HFFc6 (cell line): ENCODE data around the gene EPHA2. TPM values are rescaled to one million over a fixed set of nuclear protein-coding genes. Genes with fewer than 3 reads are reported as not detected.
"Not testable (repeated sequence)": the region's sequence is repeated elsewhere in the genome, so short reads cannot be mapped to it uniquely, and the experiment has no call there.

Experiments
- DNase-seq: peaks from one replicate; pipeline ENCODE4 v3.0.0-alpha.2; 2018
- H3K27ac Mint-ChIP-seq: 2 replicates; pipeline ENCODE4 v1.8.0; 2020; ENCODE audit warnings: mild to moderate bottlenecking, mixed read lengths
- H3K27me3 Mint-ChIP-seq: 2 replicates; pipeline ENCODE4 v1.8.0; 2021; ENCODE audit warnings: mild to moderate bottlenecking, moderate library complexity, mixed read lengths; ENCODE audit not compliant: insufficient read depth
- H3K36me3 Mint-ChIP-seq: 2 replicates; pipeline ENCODE4 v1.8.0; 2021; ENCODE audit warnings: low read depth, mixed read lengths
- H3K4me1 Mint-ChIP-seq: 2 replicates; pipeline ENCODE4 v1.8.0; 2020; ENCODE audit warnings: low read depth, mixed read lengths
- H3K4me3 Mint-ChIP-seq: 2 replicates; pipeline ENCODE4 v1.8.0; 2020; ENCODE audit warnings: mild to moderate bottlenecking, moderate library complexity, mixed read lengths
- H3K9me3 Mint-ChIP-seq: 2 replicates; pipeline ENCODE4 v1.8.0; 2020; ENCODE audit warnings: mild to moderate bottlenecking, mixed read lengths
- total RNA-seq, 6 experiments: library from RNA; stranded (reverse); fragmentation: NEBNext Ultra II Directional; extraction: Animal tissue kit (Norgen Biotek cat#: 25700); gene quantifications; 2 replicates in 1 of 6; 3 replicates in 5 of 6; pipeline ENCODE4 v1.2.3, GENCODE V29; 2021
- TF ChIP-seq, protein P1 (sequence below): fragments of 200-600 bp; sonication (generic); IDR thresholded peaks from 2 replicates; pipeline ENCODE4 v1.5.0; 2021; ENCODE audit warnings: antibody characterized with exemption, mild to moderate bottlenecking

Gene EPHA2
- total RNA-seq, 6 experiments from 2014 or later = 77.3 to 106 (median 81.2) TPM

DNA sequence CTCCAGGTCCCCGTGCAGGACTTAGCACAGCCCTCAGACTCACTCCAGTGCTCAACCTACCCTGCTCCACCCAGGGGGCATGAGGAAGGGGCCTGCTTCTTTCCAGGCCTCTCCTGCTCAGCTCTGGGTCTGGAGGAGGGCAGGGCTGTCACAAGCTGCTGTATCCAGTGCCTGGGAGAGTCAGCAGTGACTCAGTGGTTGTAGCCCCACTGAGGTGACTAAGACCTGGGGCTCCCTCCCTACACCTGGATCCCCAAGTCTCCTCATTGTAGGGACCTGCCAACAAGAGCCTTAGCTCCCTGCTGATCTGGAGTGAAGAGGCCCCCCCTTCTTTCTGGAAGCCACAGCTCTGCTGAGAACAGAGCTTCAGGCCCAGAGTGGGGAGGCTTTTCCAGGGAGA, 46.3 kb downstream of the EPHA2 start:
- H3K9me3 Mint-ChIP-seq = peaks cover 16% of the 10 kb centered on the region

DNA sequence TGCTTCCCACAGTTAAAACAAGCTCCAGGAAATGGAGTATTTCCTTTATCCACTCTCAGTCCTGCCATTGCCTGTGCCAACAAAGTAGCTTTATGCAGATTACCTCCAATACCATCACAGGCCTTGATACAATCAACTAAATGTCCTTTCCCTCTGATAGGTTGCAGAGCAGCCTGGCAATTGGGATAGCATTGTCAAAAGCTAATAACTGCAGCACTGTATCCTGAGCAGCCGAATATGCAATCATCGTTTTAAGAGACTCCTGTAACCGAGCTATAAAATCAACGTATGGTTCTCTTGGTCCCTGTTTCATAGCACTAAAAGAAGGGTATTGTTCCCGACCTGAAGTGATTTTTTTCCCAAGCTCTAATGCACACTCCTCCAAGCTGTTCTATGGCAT, 48.8 kb downstream of the EPHA2 start:
- H3K4me3 Mint-ChIP-seq, H3K4me1 Mint-ChIP-seq, DNase-seq, H3K27ac Mint-ChIP-seq: not testable (repeated sequence)
- Mint-ChIP-seq H3K36me3 (peaks cover 17% of the 10 kb centered on the region), H3K27me3 (peaks cover 13% of the 10 kb centered on the region), H3K9me3 (peaks cover 24% of the 10 kb centered on the region)

More for the DNA sequence above, 46.3 kb downstream of the EPHA2 start:
- 0 out of 2 replicates have a peak, but pooled peaks cover 2% of the 10 kb centered on the region for H3K27me3 Mint-ChIP-seq
- DNase-seq = no peak
- H3K4me3 Mint-ChIP-seq = no peak overlapping the region
- H3K36me3 Mint-ChIP-seq = peaks cover 13% of the 10 kb centered on the region
- TF ChIP-seq, protein P1, sequence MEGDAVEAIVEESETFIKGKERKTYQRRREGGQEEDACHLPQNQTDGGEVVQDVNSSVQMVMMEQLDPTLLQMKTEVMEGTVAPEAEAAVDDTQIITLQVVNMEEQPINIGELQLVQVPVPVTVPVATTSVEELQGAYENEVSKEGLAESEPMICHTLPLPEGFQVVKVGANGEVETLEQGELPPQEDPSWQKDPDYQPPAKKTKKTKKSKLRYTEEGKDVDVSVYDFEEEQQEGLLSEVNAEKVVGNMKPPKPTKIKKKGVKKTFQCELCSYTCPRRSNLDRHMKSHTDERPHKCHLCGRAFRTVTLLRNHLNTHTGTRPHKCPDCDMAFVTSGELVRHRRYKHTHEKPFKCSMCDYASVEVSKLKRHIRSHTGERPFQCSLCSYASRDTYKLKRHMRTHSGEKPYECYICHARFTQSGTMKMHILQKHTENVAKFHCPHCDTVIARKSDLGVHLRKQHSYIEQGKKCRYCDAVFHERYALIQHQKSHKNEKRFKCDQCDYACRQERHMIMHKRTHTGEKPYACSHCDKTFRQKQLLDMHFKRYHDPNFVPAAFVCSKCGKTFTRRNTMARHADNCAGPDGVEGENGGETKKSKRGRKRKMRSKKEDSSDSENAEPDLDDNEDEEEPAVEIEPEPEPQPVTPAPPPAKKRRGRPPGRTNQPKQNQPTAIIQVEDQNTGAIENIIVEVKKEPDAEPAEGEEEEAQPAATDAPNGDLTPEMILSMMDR = no peak
- H3K27ac Mint-ChIP-seq = no peak overlapping the region
- H3K4me1 Mint-ChIP-seq = peaks cover 16% of the 10 kb centered on the region

- TF ChIP-seq, protein P1 = no peak
- Mint-ChIP-seq H3K9me3 (peaks cover 12% of the 10 kb centered on the region), H3K36me3 (0 out of 2 replicates have a peak, but pooled peaks cover 4% of the 10 kb centered on the region), H3K4me1 (peaks cover 13% of the 10 kb centered on the region), H3K27ac (no peak overlapping the region), H3K27me3 (peaks cover 14% of the 10 kb centered on the region), H3K4me3 (no peak overlapping the region)
- DNase-seq = no peak
These were observed 54.2 kb downstream of the EPHA2 start for GRCh38 chr1:16101623-16102022.

GRCh38 chr1:16099412-16099811, 56.5 kb downstream of the EPHA2 start:
- TF ChIP-seq, protein P1 = no peak
- H3K4me3 Mint-ChIP-seq = no peak overlapping the region
- no peak overlapping the region for H3K27ac Mint-ChIP-seq
- peaks cover 19% of the 10 kb centered on the region for H3K27me3 Mint-ChIP-seq
- DNase-seq = no peak
- peaks cover 11% of the 10 kb centered on the region for H3K9me3 Mint-ChIP-seq
- H3K4me1 Mint-ChIP-seq = peaks cover 13% of the 10 kb centered on the region
- H3K36me3 Mint-ChIP-seq = 0 out of 2 replicates have a peak, but pooled peaks cover 4% of the 10 kb centered on the region

DNA sequence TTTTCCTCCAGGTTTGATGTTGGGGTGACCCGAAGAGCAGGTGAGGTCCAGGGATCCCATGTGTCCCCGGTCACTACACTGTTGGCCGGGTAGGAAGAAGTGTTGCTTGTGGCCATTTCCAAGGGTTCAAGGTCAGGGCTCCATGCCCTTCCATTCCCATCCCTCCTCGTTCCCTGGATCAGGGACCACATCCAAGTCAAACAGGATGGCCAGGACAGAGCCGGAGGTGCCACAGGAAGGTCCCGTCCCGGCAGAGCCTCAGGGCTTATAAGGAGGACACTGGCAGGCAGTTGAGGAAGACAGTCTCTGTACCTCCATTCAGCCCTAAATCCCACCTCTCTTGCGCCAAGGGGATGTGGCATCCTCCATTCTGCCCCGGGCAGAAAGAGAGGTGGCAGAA, 60.4 kb downstream of the EPHA2 start:
- Mint-ChIP-seq H3K27me3 (peaks cover 7% of the 10 kb centered on the region), H3K9me3 (peaks cover 4% of the 10 kb centered on the region; the same call in 1 of the 2 replicates), H3K4me3 (no peak overlapping the region), H3K36me3 (no peaks in the 10 kb centered on the region), H3K27ac (no peak overlapping the region), H3K4me1 (peaks cover 19% of the 10 kb centered on the region)
- no peak for DNase-seq
- TF ChIP-seq, protein P1 = no peak

GRCh38 chr1:16094453-16095158, 61.3 kb downstream of the EPHA2 start:
- H3K27ac Mint-ChIP-seq = no peak overlapping the region
- H3K36me3 Mint-ChIP-seq = no peaks in the 10 kb centered on the region
- no peaks in the 10 kb centered on the region for H3K9me3 Mint-ChIP-seq
- H3K4me1 Mint-ChIP-seq = peaks cover 26% of the 10 kb centered on the region
- no peak overlapping the region for H3K4me3 Mint-ChIP-seq
- DNase-seq = no peak
- TF ChIP-seq, protein P1 = no peak
- peaks cover 7% of the 10 kb centered on the region for H3K27me3 Mint-ChIP-seq
